SK-N-MC (cell line): ENCODE results near the gene SEZ6.

Experiments
- DNase-seq: peaks from one replicate; pipeline ENCODE4 v3.0.0-alpha.2; 2011; ENCODE audit warnings: low read depth, low spot score
- H3K27ac ChIP-seq: fragments of 200-600 bp; sonication (generic); 2 replicates; pipeline ENCODE4 v1.5.1; 2016; ENCODE audit warnings: mixed run types
- H3K36me3 ChIP-seq: fragments of 200-600 bp; sonication (generic); 2 replicates; pipeline ENCODE4 v1.6.1; 2017; ENCODE audit warnings: antibody characterized with exemption, low read length, mixed read lengths; ENCODE audit not compliant: insufficient read depth
- H3K4me3 ChIP-seq: fragments of 200-600 bp; sonication (generic); 2 replicates; pipeline ENCODE4 v1.5.1; 2016
- H3K9ac ChIP-seq: fragments of 200-600 bp; sonication (generic); 2 replicates; pipeline ENCODE4 v1.8.0; 2017; ENCODE audit warnings: mixed run types, mixed read lengths; ENCODE audit not compliant: insufficient read length
- H3K9me3 ChIP-seq: fragments of 200-600 bp; sonication (generic); 2 replicates; pipeline ENCODE4 v1.6.1; 2017; ENCODE audit warnings: low read depth, mild to moderate bottlenecking, antibody characterized with exemption, low read length, moderate library complexity, mixed read lengths
- EZH2 ChIP-seq: fragments of 200-600 bp; sonication (generic); IDR thresholded peaks from one replicate; pipeline ENCODE4 v1.6.1; 2017; ENCODE audit warnings: antibody characterized with exemption
- FOXP2 ChIP-seq: optimal IDR thresholded peaks from 2 replicates; pipeline ENCODE3; 2011; ENCODE audit warnings: mild to moderate bottlenecking, moderate library complexity; ENCODE audit not compliant: insufficient read depth; ENCODE audit errors: extremely low read length, control extremely low read depth
- POLR2AphosphoS5 ChIP-seq: IDR thresholded peaks from 2 replicates; pipeline ENCODE4 v1.6.1; 2012; ENCODE audit warnings: mild to moderate bottlenecking, low read depth, low read length, borderline replicate concordance

Gene SEZ6

DNA sequence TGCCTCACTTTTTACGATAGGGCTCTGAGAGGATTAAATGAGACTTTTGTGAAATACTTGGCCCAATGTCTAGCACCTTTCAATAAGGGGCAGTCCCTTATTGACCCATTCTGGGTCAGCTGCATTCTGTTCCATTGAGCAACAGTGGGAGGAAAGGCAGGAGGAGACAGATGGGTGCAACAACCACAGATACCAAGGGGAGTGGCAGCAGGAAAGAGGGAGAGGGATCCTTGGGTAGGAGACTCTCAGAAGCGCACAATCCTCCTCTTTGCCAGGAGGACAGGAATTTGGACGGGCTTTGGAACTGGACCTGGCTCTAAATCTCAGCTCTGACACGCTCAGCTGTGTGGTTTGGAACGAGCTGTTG, 40.6 kb upstream of the SEZ6 start:
- DNase-seq: no peak
- H3K9ac ChIP-seq: no peak overlapping the region
- no peak overlapping the region for H3K4me3 ChIP-seq
- H3K36me3 ChIP-seq: no peaks in the 10 kb centered on the region
- no peak overlapping the region for H3K27ac ChIP-seq
- TF ChIP-seq POLR2AphosphoS5 (no peak), EZH2 (no peak), FOXP2 (no peak)
- no peaks in the 10 kb centered on the region for H3K9me3 ChIP-seq

DNA sequence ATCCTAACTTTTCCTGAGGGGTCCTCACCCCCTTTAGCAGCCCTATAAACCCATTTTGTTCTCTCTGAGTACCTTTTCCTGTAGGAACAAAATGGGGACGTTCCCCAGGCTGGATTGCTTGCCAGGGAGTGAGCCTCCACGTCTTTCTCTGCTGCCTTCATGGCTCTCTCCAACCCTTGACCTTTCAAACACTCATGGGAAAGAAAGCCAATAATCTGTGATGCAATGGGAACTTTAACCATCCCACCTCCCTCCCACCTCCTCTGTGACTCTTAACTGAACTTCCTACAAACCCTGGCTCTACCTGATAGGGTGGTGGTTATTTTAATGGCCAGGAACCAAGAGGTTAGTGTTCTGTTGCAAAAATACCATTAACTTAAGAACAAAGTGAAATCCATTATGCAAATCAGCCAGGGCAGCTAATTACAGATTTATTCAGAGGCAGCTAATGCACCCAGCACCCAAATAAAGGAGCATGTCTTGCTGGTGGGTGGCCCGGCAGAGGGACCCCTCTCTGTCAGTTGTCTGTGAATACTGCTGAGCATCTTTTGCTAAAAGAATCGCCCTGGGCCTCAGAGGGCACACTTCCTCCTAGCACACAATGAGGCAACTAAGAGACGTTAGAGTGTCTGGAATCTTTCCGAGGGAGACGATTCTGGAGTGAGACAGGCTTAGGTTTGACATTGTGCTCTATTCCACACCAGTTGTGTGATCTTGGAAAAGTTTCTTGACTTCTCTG, 40.1 kb upstream of the SEZ6 start:
- H3K27ac ChIP-seq: no peak overlapping the region
- TF ChIP-seq POLR2AphosphoS5: no peak
- no peak for TF ChIP-seq EZH2
- TF ChIP-seq FOXP2: no peak
- H3K36me3 ChIP-seq: no peaks in the 10 kb centered on the region
- DNase-seq: no peak
- H3K9ac ChIP-seq: no peak overlapping the region
- H3K9me3 ChIP-seq: no peaks in the 10 kb centered on the region
- H3K4me3 ChIP-seq: no peak overlapping the region

DNA sequence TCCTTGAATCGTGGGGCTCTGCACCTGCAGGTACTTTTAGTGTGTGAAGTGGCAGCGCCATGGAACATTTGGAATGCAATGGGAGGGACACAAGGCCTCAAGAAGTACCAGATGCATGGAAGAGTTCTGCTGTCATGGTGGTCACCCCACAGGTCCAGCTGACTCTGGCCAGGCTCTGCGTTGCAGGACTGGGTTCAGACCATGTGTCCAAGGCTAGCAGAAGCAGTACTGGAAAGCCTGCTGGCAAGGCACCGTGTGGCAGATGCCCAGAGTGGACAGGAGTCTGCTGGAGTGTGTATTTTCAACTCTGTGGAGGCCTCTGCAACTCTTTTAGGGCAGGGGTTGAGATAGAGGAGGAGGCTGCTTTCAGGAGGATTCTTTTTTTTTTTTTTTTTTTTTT, 39.2 kb upstream of the SEZ6 start:
- Histone ChIP-seq H3K27ac (no peak overlapping the region), H3K36me3 (no peaks in the 10 kb centered on the region), H3K4me3 (no peak overlapping the region), H3K9ac (no peak overlapping the region), H3K9me3 (no peaks in the 10 kb centered on the region)
- no peak for DNase-seq
- TF ChIP-seq EZH2 (no peak), POLR2AphosphoS5 (no peak), FOXP2 (no peak)

GRCh38 chr17:29043539-29044145, 37.8 kb upstream of the SEZ6 start:
- H3K27ac ChIP-seq: peak overlapping the region; percentile 83; the same call in 1 of the 2 replicates
- H3K36me3 ChIP-seq: no peaks in the 10 kb centered on the region
- H3K4me3 ChIP-seq: no peak overlapping the region
- H3K9ac ChIP-seq: no peak overlapping the region
- no peak for TF ChIP-seq POLR2AphosphoS5
- TF ChIP-seq EZH2: no peak
- no peak for TF ChIP-seq FOXP2
- no peak for DNase-seq
- no peaks in the 10 kb centered on the region for H3K9me3 ChIP-seq

DNA sequence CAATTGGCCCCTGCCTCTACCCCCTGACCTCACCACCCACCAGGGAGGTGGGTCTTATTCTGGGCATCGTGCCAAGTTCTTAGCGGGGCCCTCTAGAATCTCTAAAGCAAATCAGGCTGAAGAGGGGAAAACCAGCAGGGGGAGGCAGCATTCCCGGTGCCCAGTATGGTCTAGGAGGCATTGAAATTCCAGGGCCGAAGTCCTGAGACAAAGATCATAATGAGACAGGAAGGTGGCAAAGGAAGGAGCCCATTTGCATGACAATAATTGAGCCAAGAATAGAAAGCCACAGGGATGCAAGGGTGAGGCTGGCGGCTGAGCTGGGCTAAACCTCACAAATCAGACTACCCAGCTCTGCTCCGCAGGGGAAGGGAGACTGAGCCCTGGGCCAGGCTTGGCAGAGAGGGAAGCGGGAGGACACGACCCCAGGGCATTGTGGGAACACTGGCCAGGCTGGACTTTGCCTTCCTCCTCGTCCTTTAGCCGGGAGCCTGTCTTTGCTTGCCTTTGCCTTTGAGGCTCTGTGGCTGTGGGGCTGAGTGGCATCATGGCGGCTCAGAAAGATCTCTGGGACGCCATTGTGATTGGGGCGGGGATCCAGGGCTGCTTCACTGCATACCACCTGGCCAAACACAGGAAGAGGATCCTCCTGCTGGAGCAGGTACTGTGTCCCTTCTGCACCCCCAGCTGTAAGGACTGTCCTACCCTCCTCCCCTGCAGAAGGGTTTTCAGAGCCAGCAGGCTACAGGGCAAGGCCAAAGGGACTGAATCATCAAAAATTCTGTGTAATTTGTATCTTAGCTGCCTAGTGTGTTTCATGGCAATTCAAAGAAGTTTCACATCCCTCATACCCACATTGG, 37.1 kb upstream of the SEZ6 start, which contains the start of gene PIPOX:
TSS of gene PIPOX (plus strand) at position 463 of the 860 bp plus-strand sequence. CDS start at position 548, 85 bp downstream.
- Histone ChIP-seq H3K27ac (peak within 1 kb of the TSS; percentile 83), H3K9me3 (no peaks in the 10 kb centered on the region), H3K36me3 (no peaks in the 10 kb centered on the region), H3K4me3 (peak within 1 kb of the TSS; percentile 74), H3K9ac (peak within 1 kb of the TSS; percentile 38)
- DNase-seq: peak; percentile 75
- TF ChIP-seq FOXP2 (no peak), EZH2 (no peak), POLR2AphosphoS5 (no peak)

DNA sequence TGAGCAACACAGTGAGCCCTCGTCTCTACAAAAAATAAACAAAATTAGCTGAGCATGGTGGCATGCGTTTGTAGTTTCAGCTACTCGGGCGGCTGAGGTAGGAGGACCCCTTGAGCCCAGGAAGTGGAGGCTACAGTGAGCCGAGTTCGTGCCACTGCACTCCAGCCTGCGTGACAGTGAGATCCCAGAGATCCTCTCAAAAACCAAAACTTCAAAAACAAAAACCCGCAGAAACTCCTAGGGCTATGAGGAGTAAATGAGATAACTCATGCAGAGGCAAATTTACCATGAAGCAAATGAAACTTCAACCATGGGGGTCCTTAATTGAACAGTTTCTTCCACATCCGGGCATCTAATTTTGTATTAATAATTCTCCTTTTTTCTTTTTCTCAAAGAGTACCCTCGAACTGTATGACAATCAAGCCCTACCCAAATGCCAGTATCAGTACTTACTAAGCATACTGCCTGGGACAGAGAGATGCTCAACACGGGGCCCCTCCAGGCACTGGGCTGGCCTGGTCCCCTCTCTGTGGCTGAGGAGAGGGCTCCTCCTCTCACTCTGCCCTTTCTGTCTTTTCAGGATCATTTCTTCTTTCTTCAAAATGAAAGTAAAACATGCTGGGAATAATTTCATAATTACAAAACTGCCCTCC, 36.3 kb upstream of the SEZ6 start:
- peak overlapping the region; percentile 74 for H3K4me3 ChIP-seq
- DNase-seq: peak; percentile 70
- peak overlapping the region; percentile 83 for H3K27ac ChIP-seq
- H3K9me3 ChIP-seq: no peaks in the 10 kb centered on the region
- TF ChIP-seq POLR2AphosphoS5: no peak
- TF ChIP-seq FOXP2: no peak
- no peak for TF ChIP-seq EZH2
- H3K36me3 ChIP-seq: no peaks in the 10 kb centered on the region
- H3K9ac ChIP-seq: peak overlapping the region; percentile 38

GRCh38 chr17:29041571-29041970, 35.7 kb upstream of the SEZ6 start:
- H3K9ac ChIP-seq: no peak overlapping the region
- H3K27ac ChIP-seq: peak overlapping the region; percentile 83; the same call in 1 of the 2 replicates

More at GRCh38 chr17:29041571-29041970, 35.7 kb upstream of the SEZ6 start:
- H3K36me3 ChIP-seq: no peaks in the 10 kb centered on the region
- no peaks in the 10 kb centered on the region for H3K9me3 ChIP-seq
- no peak overlapping the region for H3K4me3 ChIP-seq
- no peak for DNase-seq
- TF ChIP-seq FOXP2 (no peak), POLR2AphosphoS5 (no peak), EZH2 (no peak)
